HG03060 (cell line): ENCODE data around the gene NUB1.

Source experiments
- ATAC-seq: cut with Tn5 transposase; IDR thresholded peaks from one replicate; pipeline ENCODE4 v1.9.1; 2021; ENCODE audit warnings: low read depth, moderate number of reproducible peaks; ENCODE audit not compliant: unreplicated experiment

Gene NUB1

DNA sequence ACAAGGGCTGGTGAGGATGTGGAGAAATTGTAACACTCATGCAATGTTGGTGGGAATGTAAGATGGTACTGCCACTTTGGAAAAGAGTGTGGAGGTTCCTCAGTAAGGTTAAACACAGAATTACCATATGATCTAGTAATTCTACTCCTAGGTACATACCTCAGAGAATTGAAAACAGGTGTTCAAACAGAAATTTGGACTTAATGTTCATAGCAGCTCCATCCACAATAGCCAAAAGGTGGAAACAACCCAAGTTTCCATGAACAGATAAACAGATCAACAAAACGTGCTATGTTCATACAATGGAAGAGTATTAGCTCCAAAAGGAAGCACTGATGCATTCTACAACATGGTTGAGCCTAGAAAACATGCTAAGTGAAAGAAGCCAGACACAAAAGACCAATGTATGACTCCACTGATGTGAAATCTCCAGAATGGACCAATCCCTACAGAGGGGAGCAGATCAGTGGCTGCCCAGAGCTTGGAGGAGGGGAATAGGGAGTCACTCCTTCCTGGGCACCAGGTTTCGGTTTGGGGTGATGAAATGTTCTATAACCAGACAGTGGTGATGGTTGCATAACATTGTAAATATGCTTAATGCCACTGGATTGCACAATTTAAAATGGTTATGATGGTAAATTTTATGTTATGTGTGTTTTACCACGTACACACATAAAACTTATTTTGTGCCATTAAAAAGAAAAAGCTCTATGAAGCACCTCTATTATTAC is 73.9 kb downstream of the NUB1 start:
- no peak for ATAC-seq

DNA sequence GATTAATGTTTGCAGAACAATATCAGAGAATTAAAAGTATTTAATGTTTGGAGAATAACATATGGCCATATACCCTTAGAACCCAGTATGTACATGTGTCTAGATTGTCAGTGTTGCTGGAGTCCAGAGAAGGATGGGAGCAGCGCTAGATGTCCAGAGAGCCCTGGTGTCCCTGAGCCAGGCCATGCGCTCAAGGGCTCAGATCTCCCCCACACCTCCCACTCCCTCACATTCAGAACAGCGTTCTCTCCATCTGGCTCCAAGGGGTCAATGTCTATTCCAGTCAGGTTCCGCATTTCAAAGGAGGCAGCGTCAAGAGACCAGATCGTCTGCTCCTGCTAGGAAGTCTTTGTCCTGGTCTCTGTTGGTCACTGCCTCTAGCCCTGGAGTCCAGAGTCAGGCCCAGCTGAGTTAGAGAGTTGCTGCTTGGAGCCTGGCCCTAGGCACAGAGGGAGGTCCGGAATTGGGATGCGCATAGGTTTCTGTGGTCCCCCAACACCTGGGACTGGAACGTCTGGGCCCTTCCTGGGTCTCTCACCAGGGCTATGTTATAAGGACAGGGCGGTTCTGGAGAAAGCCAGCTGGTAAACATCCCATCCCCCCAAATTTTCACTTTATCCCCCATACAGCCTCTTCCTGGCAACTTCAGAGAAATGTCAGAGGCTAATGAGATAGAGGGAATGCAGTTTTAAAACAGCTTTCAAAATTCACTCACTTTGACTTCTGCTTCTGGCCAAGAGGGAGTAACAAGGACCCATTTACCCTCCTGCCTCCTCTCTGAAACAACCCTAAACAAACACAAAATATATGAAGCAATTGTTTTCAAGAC is 74.7 kb downstream of the NUB1 start:
- no peak for ATAC-seq

DNA sequence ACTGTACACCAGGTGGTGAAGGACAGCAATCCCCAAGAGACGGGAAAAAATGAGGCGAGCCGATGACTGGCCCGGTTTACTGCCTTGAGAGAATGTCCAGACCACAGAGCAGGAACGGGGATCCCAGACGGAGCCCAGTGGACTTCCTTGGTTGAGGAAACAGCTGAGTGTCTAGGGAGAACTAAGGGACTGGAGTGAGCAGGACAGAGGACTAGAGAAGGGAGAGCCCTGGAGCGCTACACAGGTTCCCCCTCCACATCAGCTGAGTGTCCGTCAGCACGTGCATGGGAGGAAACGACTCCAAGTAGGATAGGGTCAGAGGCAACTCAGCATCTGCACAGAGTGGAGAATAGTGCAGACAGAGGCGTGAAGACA is 75.3 kb downstream of the NUB1 start:
- no peak for ATAC-seq

DNA sequence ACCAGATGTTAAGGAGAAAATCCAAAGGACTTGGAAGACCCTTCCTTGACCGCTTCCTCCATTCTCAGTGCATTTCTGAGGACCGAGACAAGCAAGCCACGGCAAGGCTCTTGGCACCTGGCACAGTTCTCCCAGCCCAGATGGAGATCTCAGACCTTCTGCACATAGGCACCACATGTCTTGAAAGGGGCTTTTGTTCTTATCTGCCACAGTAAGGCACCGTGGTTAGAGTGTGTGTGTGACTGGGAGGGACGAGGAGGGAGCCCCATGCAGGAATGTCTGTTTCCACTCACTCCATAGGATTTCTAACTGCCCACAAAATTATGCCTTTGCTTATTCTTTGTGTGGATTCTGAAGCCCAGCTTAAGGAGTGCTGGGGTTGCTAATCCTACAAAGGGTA is 78.5 kb downstream of the NUB1 start:
- ATAC-seq = no peak

DNA sequence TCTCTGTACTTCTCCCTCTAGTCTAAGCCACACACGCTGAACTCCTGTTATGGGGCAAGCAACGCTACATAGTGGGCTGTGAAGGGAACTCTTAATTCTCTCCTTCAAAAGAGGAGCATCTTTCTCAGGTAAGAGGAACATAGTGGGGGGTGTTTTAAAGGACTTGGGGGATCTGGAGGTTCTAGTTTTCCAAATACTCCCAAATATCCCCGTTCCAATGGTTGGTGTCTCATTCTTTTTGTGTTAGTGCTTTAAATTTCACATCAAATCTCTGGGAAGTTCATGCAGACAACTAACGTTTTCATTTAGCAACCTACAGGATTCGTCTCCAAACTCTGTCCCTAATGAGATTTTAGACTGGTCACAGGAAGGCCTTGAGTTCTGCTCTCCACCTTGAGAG is 80.6 kb downstream of the NUB1 start:
- ATAC-seq = no peak

DNA sequence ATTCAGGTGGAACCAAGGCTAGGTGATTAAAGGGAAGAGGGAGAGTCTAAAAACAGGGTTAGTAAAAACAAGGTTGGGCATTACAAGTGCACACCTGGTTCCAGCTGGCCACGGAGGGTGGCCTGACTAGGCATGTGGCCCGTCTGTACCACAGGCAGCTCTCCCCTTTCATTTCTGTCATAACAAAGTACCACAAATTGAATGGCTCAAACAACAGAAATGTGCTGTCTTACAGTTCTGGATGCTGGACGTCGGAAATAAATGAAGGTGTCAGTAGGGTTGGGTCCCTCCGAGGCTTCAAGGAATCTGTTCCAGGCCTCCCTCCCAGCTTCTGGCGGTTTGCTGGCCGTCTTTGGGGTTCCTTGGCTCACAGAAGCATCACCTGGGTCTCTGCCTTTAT is 81.6 kb downstream of the NUB1 start:
- no peak for ATAC-seq

DNA sequence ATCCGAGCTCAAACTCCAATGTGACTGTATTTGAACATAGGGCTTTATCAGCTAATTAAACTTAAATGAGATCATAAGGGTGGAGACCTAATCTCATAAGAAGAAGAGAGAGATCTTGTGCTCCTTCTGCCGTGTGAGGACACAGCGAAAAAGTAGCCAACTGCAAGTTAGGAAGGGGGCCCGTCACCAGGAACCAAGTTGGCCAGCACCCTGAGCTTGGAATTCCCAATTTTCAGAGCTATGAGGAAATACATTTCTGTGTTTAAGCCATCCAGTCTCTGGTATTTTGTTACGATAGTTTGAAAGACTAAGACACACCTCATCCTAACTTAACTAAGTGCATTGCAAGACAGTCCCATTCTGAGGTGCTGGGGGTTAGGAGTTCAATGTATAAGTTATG is 82.3 kb downstream of the NUB1 start:
- ATAC-seq = no peak

DNA sequence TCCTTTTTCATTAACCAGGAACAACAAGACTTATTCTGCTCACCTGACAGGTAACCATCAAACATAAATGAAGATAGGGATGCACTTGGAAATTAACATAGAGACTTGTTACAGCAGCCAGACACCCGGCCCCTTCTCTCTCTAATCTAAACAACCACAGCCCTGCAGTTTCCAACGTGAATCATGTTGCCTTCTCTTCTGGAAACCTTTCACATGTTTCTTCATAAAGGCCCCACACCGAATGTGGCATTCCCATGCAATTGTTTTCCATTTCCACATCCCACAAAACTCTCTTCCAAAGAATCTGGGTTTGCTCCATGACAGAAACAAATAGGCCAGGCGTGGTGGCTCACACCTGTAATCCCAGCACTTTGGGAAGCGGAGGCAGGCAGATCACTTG is 83.2 kb downstream of the NUB1 start:
- ATAC-seq = no peak

DNA sequence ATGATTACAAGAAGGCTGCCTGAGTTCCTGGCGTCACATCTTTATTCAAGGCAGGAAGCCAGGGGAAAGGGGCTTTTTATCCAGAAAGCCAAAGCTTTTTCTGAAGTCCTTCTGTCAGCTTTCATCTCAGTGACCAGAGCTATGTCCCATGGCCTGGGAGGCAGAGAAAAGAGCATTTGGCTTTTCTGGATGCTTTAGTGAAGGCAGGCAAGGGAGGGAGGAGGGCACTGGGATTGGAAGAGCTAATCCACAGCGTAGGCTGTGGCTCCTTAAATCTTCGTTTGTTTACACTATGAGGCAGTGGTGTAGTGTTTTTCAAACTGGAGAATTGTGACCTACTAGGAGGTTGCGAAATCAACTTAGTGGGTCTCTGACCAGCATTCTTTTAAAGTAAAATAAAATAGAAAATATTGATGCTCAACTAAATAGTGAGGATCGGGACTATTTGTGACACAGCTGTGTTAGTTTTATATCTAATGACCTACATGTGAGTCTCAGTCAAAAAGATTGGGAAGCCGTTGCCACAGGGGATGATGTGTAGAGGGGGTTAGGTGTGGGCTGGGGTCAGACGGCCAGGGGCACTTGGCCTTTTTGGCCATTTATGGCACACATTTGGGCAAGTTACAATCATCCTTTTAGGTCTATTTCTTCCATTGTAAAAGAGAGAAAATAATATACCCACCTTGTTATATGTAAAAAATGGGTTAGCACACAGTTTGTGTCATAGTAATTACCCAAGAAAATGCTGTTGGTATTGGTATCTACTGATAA is 84.2 kb downstream of the NUB1 start:
- no peak for ATAC-seq

DNA sequence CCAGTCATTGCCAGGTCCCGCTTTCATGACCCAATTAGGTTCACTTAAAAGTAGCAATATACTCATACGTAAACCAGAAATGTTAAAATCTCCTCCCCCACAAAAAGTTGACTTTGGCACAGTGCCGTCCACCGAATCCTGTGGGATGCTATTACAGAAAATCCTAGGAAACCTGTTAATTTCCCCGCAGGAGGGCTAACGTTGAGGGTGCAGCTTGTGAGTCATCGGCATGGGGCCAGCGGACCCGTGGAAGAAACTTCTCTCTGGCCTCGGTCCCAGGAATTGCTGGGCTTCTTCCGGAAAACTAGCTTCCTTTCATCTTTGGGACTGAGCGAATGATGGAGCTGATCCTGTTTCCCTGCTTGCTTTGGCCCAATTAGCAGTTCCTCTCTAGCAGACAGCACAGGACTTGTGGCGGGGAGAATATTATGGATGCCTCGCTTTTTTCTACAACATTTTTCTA is 84.9 kb downstream of the NUB1 start:
- no peak for ATAC-seq

DNA sequence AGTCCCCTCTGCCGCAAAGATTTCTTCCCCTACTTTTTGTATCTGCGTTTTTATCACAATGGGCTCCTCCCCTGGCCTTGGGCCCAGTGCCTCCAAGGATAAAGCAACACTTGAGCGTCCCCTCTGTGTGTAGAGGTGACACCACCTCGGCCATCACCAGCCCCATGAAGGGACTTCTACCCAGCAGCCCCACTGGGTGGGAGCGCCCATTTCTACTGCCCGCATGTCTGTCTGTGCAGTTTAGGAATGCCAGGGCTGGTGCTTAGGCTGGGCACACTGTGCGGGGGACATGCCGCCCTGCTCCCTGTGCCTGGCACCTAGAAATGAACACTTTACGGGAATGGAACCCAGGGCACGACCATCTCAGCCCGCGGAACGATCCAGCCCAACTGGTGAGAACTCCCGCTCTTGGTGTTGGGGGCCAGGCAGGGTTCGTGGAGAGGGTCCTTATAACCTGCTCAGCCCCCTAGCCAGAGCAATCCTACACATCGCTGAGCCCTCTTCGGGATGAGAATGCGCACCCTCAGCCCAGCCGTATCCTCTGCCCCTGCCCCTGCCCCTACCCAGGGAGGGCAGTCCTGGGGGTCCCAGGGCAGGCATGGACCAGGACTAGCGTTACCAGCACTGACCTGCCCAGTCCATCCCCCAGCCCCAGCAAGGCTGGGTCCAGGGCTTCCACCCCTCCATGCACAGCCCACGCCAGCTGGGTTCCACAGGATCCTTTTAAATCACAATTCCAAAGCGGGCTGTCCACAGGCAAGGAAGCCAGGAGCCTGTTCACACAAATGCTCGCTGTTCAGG is 85.5 kb downstream of the NUB1 start:
- ATAC-seq = no peak

DNA sequence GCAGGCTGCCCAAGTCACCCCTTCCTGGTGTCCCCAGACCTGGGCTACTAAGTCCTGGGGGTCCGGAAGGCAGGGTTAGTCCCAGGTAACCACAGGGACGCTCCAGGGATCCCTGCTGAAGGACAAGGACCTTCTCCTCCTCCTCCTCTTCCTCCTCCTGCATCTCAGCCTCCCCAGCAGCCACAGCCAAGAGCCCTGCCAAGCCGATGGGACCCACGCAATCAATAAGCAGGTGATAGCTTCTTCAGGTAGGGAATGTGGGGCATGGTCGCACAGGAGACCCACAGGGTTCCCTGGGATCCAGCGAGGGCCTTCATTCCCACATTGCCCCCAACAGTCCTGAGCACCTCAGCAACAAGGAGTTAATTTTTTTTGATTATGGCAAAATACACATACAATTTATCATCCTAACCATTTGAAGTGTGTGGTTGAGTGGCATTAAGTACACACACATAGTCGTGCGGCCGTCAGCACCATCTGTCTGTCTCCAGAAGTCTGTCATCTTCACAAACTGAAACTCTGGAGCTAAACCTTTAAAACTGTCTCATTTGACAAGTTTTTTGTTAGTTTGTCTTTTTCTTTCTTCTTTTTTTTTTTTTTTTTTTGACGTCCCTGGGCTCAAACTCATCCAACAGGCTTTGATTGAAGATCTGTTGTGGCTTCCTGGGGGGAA is 86.2 kb downstream of the NUB1 start:
- ATAC-seq = no peak
